Left lobe of liver (tissue), 2 donors: Measurements from ENCODE around the gene AKAP6. TPM values are rescaled to one million over a fixed set of nuclear protein-coding genes. Genes with fewer than 3 reads are reported as not detected.

ENCODE experiments used
- ATAC-seq: fragments of 200-7000 bp; cut with Tn5 transposase; one replicate; pipeline ENCODE4 v1.9.1; 2020; ENCODE audit warnings: mild to moderate bottlenecking, moderate library complexity
- DNase-seq: peaks from one replicate; pipeline ENCODE4 v3.0.0-alpha.2; 2020; ENCODE audit warnings: low spot score
- total RNA-seq: library from RNA; stranded (reverse); gene quantifications from one replicate; pipeline ENCODE4 v1.2.1, GENCODE V29; 2021
- donor health status: DM: no; HTN: no; CAD: no; lungs with moderate emphysema.
- donor health status: DM: no; HTN: yes; CAD: no.

AKAP6 gene
- total RNA-seq, 1 donor from 2014 or later: 7.2 TPM

DNA sequence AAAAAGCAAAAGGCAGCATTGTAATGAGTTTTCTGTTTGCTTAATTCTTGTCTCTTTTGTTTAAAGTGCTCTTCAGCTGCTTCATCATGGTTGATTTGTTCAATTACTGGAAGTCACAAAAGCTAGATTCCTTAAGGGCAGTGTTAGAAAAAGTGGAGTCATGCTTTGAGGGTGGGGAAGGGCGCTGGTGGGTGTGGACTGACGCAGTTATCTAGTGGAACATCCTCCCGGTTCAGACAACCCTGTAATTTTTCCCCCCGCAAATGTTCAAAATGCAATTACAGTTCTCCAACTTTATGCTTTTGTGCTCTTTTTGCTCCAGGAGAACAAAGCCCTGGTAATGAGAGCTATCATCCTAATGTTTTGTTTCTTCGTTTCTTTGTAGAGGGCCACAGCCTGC lies 2.1 kb downstream of the AKAP6 start:
- DNase-seq: no peak

DNA sequence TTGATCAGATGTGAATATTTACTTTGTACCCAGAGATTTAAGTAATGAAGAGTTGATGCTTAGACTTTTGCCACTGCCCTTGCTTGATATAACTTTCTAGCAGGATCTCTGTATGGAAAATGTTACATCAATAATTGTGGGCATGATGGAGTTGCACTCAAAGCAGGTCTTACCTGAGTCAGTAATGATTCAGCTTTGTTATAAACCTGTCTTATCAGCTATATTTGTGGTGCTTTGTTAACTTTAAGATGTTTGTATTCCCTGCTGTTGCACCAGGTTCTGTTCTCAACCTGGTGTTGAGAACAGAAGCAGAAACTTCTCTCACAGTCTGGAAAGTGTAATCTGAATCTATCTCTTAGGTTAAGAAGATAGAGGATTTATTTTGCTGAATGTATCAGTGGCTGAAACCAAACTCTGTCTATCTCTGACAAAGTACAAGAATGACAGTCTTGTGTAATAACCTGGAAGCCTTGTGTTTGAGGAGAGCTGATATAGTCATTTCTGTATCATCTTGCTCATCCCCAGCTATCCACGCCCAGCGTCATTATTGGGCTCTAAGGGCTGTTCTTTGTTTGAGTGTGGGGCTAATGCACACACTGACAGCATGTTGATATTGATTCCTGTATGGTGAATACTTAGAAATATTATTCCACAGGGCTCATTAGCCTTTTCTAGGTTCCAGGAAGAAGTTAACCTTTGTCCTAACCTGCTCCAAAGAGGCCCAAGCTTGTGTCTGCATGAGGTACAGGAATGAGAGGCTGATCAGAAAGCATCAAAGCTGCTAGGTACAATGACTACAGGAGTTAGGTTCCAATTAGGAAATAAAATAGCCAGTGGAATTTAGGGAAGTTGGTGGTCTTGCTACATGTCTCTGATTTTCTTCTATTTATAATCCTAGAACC lies 3.6 kb downstream of the AKAP6 start:
- DNase-seq: no peak
- ATAC-seq: peak; percentile 46

More for the DNA sequence above, 2.1 kb downstream of the AKAP6 start:
- ATAC-seq: no peak

DNA sequence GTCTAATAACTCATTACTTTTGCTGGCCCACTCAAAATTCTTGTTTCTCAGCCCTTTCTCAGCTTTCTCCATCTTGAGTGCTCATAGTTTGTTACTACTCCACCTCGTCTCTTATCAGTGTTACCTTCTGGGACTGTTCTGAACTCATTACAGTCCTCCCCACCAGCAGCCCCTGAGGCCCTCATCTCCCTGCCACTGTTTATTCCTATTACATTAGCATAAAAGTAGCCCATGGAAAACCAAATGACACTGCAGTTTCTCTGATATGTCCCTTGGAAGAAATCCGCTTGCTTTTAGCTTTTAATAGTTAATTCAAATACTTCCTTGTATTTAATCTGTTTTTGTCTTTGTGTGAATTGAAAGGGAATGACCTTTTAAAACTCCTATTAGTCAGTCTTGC lies 7.6 kb downstream of the AKAP6 start:
- no peak for DNase-seq
- ATAC-seq: no peak

DNA sequence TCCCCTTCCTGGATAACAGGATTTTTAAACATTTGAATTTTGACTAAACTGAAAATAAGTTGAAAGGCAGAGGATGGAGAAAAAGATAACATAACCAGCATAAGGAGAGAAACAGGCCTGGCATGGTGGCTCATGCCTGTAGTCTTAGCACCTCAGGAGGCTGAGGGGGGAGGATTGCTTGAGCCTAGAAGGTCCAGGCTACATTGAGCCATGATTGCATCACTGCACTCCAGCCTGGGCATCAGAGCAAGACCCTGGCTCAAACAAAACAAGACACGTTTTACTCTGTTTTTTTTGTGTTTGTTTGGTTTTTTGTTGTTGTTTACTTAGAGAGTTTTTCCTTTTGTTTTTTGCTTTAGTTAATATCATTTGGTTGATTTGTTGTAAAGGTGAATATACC lies 8.7 kb downstream of the AKAP6 start:
- no peak for DNase-seq
- ATAC-seq: no peak

DNA sequence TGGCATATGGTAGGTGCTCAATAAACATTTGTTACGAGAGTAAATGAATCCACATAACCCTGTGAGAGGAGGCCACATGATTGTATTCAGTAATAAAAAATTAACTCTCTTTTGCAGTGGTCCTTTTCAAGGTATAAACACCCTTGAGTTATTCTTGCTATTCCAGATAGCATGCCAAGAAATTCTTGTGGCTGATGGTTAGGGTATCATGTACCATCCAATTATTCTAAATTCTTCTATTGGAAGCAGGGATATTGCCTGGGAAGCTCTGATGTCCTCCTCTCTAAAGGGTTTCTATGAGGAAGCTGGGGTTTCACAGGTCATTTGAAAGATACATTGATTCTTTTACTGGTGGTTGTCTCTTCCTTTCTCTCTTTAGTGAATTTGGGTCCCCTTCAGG lies 10.1 kb downstream of the AKAP6 start:
- ATAC-seq: no peak

DNA sequence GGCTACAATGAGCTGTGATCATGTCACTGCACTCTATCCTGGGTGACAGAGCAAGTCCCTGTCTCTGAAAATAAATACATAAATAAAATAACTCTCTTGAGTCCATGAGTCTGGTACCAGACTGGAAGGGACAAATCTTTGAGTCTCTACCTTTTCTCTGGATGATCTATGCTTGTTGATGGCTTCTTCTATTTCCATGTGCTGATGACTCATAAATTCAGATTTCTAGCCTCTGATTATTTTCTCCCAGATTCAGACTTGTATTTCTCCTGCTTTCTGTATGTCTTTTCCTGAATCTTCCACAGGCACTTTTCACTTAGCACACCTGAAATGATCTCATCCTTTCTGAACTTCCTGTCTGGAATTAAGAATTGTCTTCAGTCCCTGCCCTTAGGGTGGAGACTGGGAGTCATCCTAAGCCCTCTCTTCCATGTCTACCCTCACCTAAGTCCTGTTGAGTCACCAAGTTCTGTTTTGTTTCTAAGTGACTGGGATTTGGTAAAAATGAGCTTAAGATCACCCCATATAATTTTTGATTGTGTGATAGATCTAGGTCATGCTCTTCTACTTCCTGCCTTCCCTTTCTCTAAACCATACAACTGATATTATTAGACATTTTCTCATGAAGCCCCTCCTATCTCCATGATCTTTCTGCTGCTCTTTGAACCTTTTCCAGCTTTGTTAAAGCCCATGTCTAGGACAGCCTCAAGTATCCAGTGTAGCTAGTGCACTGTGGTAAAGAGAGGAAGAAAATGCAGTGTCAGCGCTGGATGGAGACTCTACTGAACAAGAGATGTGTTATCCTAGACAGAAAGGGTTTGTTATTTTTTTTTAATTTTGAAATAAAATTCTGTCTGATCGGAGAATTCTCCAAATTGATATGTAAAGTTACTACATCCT lies 13.1 kb downstream of the AKAP6 start:
- no peak for ATAC-seq
- DNase-seq: no peak

More for the DNA sequence above, 10.1 kb downstream of the AKAP6 start:
- DNase-seq: no peak

DNA sequence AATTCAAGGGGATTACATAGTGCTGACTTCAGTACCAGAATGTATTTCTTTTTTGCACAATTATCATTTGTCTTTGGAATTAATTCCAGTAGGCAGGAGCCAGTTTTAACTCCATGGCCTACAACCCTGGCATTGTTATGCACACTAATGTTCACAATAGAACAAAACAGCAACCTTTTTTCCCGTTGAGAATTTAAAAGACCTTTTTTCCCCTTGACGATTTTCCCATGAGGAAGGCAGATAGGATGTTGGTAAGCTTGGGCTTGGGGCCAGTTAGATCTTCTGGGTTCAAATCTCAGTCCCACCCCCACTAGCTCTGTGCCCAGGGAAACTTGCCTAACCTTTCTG lies 13.7 kb downstream of the AKAP6 start:
- ATAC-seq (no peak), DNase-seq (no peak)

DNA sequence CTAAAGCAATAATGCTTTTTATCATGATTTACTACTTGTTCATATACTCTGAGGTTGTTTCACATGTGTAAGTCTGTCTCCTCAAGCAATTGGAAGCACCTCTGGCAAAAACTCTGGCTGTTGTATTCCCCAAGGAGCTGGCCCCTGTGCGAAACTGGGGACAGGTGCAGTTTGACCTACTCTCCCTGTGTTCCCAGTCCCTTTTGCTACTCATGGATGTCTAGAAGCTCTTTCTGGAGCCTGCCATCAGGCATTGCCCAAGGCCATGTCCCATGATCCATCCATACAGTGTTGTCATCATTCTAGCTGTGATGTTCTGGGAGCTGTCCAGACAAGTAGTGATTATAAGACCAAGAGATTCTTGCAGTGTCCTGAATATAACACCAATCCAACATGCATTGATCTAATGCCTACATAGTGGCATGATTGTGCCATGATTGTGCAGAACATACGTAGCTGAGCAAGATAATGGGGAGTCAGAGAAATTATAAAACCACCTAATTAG lies 14.9 kb downstream of the AKAP6 start:
- ATAC-seq: no peak
- DNase-seq: no peak

DNA sequence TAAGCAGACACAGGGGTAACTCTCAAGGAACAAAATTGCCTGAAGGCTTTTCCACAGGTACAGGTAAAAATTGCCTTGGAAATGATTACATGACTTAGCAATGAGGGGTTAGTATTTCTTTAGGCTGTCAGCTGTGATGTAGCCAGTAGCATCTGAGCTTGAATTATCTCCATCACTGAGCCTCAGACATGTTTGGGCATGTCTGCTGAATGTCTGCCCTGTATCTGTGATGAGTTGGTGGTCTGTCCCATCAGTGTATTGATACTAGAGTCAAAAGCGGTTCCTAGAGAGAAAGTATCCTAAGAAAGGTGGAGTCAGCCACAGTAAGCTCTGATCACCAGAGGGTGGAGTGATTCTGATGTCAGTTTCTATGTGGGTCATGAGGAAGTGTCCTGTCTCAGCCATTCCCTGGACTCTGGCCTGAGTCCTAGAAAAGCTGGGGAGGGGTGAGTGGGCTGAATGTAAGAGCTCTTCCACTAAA lies 16.3 kb downstream of the AKAP6 start:
- DNase-seq (no peak), ATAC-seq (no peak)

DNA sequence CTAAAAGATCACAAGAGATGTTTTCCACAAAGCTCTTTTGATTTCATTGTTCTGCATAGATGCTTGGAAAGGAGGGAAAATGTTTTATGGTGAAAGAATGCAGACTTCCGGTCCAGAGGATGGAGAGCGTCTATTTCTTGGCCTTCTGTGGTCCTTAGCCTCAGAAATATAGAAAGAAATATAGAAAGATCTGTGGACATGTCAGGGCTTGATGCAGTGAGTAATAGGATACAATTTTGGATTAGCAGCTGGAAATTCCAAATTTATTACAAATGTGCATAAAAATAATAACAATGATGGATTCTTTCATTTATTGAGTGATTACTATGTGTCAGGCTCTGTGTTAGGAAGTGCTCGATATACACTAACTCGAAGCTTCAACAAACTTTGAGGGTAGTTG lies 20.2 kb downstream of the AKAP6 start:
- ATAC-seq: no peak
- DNase-seq: no peak

DNA sequence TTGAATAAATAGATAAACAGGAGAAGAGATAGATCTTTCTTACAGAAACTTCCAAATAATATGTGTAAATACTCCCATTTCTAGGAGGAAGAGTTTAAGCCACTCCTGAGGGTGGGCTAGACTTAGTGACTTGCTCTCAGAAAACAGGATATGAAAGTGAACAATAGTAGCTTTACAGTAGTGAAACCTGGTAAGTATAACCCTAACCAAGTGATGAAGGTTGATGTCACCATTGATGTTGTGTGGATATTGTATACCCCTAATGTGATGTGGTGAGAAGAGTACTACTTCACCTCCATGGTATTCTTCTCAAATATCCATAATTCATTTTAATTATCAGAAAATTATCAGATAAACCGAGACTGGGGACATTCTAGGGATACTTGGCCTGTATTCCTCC lies 20.9 kb downstream of the AKAP6 start:
- DNase-seq: no peak
- no peak for ATAC-seq

DNA sequence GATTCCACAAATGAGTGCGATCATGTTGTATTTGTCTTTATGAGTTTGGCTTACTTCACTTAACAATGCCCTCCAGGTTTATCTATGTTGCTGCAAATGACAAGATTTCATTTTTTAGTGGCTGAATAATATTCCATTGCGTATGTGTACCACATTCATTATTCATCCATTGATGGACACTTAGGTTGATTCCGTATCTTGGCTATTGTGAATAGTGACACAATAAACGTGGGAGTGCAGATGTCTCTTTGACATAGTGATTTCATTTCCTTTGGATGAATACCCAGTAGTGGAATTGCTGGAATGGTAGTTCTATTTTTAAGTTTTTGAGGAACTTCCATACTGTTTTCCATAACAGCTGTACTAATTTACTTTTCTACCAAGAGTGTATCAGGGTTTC lies 23.5 kb downstream of the AKAP6 start:
- ATAC-seq: no peak

DNA sequence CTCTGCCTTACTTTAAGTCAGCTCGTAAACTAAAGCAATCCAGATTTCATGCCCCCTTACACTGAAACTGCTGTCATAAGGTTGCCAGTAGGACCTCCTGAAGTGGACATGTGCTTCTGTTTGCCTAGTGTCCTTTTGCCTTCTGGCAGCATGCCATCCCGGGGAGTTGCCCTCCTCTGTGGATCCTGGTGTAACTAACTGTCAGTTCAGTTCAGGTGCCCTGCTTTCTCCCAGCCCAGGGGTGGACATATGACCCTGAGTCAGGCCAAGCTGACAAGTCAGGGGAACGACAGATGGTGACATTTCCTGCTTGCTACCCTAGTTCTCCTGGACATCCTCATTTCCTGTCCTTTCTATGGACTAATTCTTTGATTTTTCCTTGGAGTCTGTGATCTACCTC lies 25.6 kb downstream of the AKAP6 start:
- ATAC-seq (peak; percentile 50), DNase-seq (peak; percentile 46)

More for the DNA sequence above, 23.5 kb downstream of the AKAP6 start:
- no peak for DNase-seq

DNA sequence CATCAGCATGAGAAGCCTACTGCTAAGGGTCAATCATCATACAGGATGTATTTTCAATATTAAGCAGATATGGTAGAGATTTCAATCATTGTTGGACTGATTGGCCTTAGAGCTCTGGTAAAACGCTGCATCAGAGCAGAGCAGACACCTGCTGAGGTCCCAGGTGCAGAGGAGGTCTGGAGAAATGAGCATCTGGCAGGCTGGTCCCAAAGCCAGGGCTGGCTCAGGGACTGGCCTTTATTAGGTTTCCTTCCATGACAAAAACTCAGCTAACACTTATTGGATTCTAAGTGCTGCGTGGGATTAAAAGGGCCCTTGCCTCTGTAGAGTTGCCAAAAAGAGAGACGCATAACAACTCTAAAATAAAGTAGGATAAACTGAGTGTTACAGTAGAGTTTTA lies 29.7 kb downstream of the AKAP6 start:
- no peak for DNase-seq
- no peak for ATAC-seq

DNA sequence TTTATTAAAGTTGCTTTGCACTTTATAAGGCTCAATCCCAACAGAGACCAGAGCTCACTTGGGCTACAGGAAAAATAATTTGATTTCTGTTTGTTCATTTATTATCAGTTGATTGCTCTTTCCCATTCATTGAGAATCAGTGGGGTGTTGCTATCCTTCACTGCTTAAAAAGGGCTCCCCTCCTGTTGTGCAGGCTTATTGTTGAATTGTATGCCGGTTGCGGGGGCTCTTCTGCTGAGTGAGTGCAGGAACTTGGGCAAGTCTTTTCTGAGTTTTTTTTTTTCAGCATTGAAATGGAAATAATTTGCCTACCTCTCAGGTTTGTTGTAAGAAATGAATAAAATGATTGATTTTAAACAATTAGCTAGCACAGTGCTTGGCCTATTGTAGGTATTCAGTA lies 32.6 kb downstream of the AKAP6 start:
- DNase-seq (no peak), ATAC-seq (no peak)

DNA sequence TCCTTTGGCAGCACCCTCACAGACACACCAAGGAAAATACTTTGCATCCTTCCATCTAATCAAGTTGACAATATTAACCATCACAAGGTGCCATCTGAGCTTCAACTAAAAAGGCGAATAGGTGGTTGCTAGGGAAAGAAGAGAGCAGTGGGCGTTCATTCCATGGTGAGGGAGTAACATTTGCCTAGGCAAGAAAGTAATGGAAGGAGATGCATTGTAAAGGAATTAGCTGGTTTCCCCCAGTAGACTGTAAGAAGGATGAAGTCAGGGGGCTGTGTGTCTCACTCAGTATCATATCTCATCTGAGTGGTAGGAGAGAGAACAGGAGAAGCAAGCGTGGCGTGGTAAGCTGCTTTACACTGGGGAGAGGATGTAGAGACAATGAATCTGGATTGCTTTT lies 34.7 kb downstream of the AKAP6 start:
- no peak for DNase-seq
- no peak for ATAC-seq

DNA sequence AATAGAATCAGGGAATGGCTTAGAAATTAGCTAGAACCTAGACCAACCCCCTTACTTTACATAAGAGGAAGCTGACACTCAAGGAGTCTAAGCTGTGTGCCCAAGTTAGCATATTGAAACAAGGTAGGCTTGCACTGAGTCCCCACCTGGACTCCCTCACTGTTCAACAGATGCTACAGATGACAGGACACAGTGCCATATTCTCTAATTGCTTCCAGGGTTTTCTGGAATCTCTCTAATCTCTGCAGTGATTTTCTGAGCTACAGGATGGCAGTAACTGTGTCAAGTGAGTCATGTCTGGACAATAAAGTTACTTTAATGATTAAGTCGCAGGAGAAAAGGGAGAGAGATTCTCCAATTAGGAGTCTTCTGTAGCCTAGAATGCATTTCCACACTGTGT lies 35.8 kb downstream of the AKAP6 start:
- ATAC-seq (no peak), DNase-seq (no peak)

DNA sequence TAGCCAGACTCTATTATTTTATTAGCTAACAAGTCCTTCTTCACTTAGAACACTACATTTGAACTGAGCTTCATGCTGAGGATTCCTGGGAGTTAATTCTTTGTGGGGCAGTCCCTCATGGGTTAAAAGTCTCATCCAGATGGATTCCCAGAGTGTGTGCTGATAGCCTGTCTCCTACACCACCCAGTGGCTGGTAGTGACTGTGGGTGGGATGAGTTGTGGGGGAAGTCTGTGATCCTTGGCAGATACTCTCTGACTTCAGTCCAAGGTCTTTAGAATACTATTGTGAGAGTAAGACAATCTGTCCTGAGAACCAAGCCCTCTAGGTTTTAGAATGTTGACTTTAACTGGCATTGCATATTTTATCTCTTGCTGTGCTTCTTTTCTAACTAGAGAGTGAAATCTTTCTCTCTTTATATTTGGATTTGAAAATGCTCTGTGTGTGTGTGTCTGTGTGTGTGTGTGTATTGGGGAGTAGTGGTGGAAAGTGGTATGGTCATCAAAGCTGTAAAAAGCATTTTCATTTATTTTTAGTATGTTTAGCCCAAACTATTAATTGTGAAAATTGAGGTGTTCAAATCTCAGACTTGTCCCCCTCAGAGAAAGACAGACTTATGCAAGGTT lies 37.3 kb downstream of the AKAP6 start:
- ATAC-seq (peak; percentile 33), DNase-seq (no peak)

DNA sequence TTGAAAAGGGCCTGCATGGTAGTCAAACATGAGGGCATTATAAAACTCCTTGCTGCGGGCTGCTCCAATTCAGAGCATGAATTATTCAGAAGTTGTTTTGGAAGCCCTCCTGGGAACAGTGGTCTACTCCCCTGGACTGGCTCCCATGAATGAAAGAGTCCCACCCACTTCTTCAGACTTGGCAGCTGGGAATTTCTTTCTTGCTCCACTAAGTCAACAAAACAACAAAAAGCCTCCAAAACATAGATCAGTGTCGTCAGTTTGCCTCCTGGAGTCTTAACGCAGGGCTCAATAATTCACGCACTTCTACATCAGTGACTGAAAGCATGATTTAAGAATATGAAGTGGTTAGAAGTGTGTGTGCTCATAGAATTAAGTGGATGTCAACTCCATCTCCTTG lies 37.9 kb downstream of the AKAP6 start:
- no peak for ATAC-seq
- no peak for DNase-seq

DNA sequence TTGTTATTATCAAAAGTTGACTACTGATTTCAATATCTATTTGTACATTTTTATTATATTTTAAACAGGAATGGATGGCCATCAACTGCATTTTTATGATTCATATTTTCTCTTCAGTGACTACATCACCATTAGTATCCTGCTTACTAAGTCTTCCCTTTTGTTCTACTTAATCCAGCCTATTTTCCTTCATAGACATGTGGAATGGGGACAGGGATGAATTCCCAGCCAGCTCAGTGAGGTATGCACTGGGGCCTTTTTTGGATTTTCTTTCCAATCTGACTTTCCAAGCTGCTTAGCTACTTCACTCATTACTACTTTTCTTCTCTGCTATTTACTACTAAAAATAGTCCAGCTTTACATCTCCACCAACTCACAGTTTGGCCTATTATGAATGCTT lies 38.4 kb downstream of the AKAP6 start:
- DNase-seq (no peak), ATAC-seq (no peak)

DNA sequence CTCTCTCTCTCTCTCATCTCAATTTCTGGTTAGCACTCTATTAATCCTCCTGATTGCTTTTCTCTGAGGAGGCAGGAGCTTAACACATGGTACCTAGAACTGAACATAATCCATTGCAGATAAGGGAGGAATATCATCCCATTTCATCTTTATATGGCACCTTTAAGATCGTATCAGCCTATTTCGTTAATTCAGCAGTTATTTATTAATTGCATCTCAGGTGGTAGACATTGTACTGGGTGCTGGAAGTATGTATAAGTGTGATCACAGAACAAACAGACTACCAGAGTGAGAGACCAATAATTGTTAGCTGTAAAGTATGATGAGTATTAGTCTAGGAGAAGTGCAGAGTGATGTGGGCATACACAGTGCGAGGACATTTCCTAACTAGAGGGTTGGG lies 39.0 kb downstream of the AKAP6 start:
- no peak for ATAC-seq

More for the DNA sequence above, 39.0 kb downstream of the AKAP6 start:
- no peak for DNase-seq
